Measurements from ENCODE around the gene ADCY2.

The ADCY2 gene

GRCh38 chr5:7714697-7715096 is 318.8 kb downstream of the ADCY2 start:
- DNase-seq (ENCODE audit: low read depth, low spot score), result no peak
- POLR2A ChIA-PET, result no interaction called here
- no peak overlapping the region for H3K4me3 ChIP-seq (ENCODE audit: low read depth, low read length)
- TF ChIP-seq CTCF (IDR thresholded peaks at IDR 0.05; ENCODE audit: insufficient read depth, low read length, missing control alignments), result no peak
- CTCF ChIA-PET, result no interaction called here

- no peak for TF ChIP-seq CTCF (IDR thresholded peaks at IDR 0.05; ENCODE audit: insufficient read depth, low read length, missing control alignments)
- CTCF ChIA-PET, result no interaction called here
- H3K4me3 ChIP-seq (ENCODE audit: low read depth, low read length), result no peak overlapping the region
- no peak for DNase-seq (ENCODE audit: low read depth, low spot score)
- POLR2A ChIA-PET, result no interaction called here
Observed at GRCh38 chr5:7717691-7718090, 321.8 kb downstream of the ADCY2 start.

- CTCF ChIA-PET, result interaction anchor here (0.7 kb wide), 1 partner anchor 18 kb away, joined by 3 read pairs; no protein-coding TSS in a partner anchor
- no peak for TF ChIP-seq CTCF (IDR thresholded peaks at IDR 0.05; ENCODE audit: insufficient read depth, low read length, missing control alignments)
Observed at GRCh38 chr5:7728076-7728475, 332.1 kb downstream of the ADCY2 start.

GRCh38 chr5:7741415-7742065 is 345.6 kb downstream of the ADCY2 start:
- TF ChIP-seq CTCF (IDR thresholded peaks at IDR 0.05; ENCODE audit: insufficient read depth, low read length, missing control alignments), result no peak
- DNase-seq (ENCODE audit: low read depth, low spot score), result no peak
- POLR2A ChIA-PET, result no interaction called here
- CTCF ChIA-PET, result no interaction called here
- no peak overlapping the region for H3K4me3 ChIP-seq (ENCODE audit: low read depth, low read length)

More at GRCh38 chr5:7728076-7728475, 332.1 kb downstream of the ADCY2 start:
- POLR2A ChIA-PET, result no interaction called here
- H3K4me3 ChIP-seq (ENCODE audit: low read depth, low read length), result no peak overlapping the region
- DNase-seq (ENCODE audit: low read depth, low spot score), result no peak

- TF ChIP-seq CTCF (IDR thresholded peaks at IDR 0.05; ENCODE audit: insufficient read depth, low read length, missing control alignments), result no peak
- CTCF ChIA-PET, result no interaction called here
- POLR2A ChIA-PET, result no interaction called here
- no peak overlapping the region for H3K4me3 ChIP-seq (ENCODE audit: low read depth, low read length)
- DNase-seq (ENCODE audit: low read depth, low spot score), result no peak
Observed at GRCh38 chr5:7742241-7742656, 346.3 kb downstream of the ADCY2 start.

GRCh38 chr5:7745882-7746610 is 350.1 kb downstream of the ADCY2 start:
- CTCF ChIA-PET, result interaction anchor here (0.7 to 4.7 kb wide), 15 partner anchors 9 to 980 kb away, joined by 3 to 56 read pairs (median 5); no protein-coding TSS in a partner anchor
- peak; percentile 17 for DNase-seq (ENCODE audit: low read depth, low spot score)
- POLR2A ChIA-PET, result no interaction called here

More at GRCh38 chr5:7745882-7746610, 350.1 kb downstream of the ADCY2 start:
- no peak overlapping the region for H3K4me3 ChIP-seq (ENCODE audit: low read depth, low read length)
- TF ChIP-seq CTCF (IDR thresholded peaks at IDR 0.05; ENCODE audit: insufficient read depth, low read length, missing control alignments), result peak; percentile 83

Data from AG04449 (cell line).